ENCODE data around the gene LGSN.
"Not testable (repeated sequence)": the region's sequence is repeated elsewhere in the genome, so short reads cannot be mapped to it uniquely, and the experiment has no call there.

The LGSN gene

GRCh38 chr6:63319939-63320338 lies at the start of gene LGSN:
Gene LGSN (minus strand): TSS chr6:63319983. CDS start chr6:63319943, 40 bp downstream.
- Histone ChIP-seq H3K4me1 (ENCODE audit: insufficient read depth, low read length) (no peaks in the 10 kb centered on the region), H3K36me3 (ENCODE audit: insufficient read depth, low read length) (no peaks in the 10 kb centered on the region), H3K4me3 (ENCODE audit: low read depth in 1 of 2, low read length in 2 of 2) (no peak within 1 kb of the TSS), H3K9me3 (ENCODE audit: low read length) (no peaks in the 10 kb centered on the region), H3K27ac (ENCODE audit: low read depth, low read length) (no peak within 1 kb of the TSS), H3K27me3 (ENCODE audit: control insufficient read depth in 1 of 2, insufficient read depth in 2 of 2, low read length in 2 of 2) (no peaks in the 10 kb centered on the region), H3K9ac (ENCODE audit: low read length) (no peak within 1 kb of the TSS)

- Histone ChIP-seq H3K27ac (ENCODE audit: low read depth, low read length) (no peak overlapping the region), H3K4me3 (ENCODE audit: low read depth in 1 of 2, low read length in 2 of 2) (no peak overlapping the region), H3K9me3 (ENCODE audit: low read length) (no peaks in the 10 kb centered on the region), H3K4me1 (ENCODE audit: insufficient read depth, low read length) (no peaks in the 10 kb centered on the region), H3K9ac (ENCODE audit: low read length) (no peak overlapping the region), H3K27me3 (ENCODE audit: control insufficient read depth in 1 of 2, insufficient read depth in 2 of 2, low read length in 2 of 2) (no peaks in the 10 kb centered on the region), H3K36me3 (ENCODE audit: insufficient read depth, low read length) (no peaks in the 10 kb centered on the region)
These were observed 48.6 kb upstream of the LGSN start for GRCh38 chr6:63368347-63368746.

GRCh38 chr6:63362500-63363120 lies 42.8 kb upstream of the LGSN start:
- H3K4me3 ChIP-seq (ENCODE audit: low read depth in 1 of 2, low read length in 2 of 2); H3K9ac ChIP-seq (ENCODE audit: low read length); H3K36me3 ChIP-seq (ENCODE audit: insufficient read depth, low read length); H3K27ac ChIP-seq (ENCODE audit: low read depth, low read length); H3K4me1 ChIP-seq (ENCODE audit: insufficient read depth, low read length); H3K27me3 ChIP-seq (ENCODE audit: control insufficient read depth in 1 of 2, insufficient read depth in 2 of 2, low read length in 2 of 2); H3K9me3 ChIP-seq (ENCODE audit: low read length): not testable (repeated sequence)

GRCh38 chr6:63357384-63357783 lies 37.6 kb upstream of the LGSN start:
- H3K4me3 ChIP-seq (ENCODE audit: low read depth in 1 of 2, low read length in 2 of 2); H3K27ac ChIP-seq (ENCODE audit: low read depth, low read length); H3K4me1 ChIP-seq (ENCODE audit: insufficient read depth, low read length); H3K36me3 ChIP-seq (ENCODE audit: insufficient read depth, low read length); H3K9ac ChIP-seq (ENCODE audit: low read length); H3K27me3 ChIP-seq (ENCODE audit: control insufficient read depth in 1 of 2, insufficient read depth in 2 of 2, low read length in 2 of 2); H3K9me3 ChIP-seq (ENCODE audit: low read length): not testable (repeated sequence)

GRCh38 chr6:63355632-63356031 lies 35.8 kb upstream of the LGSN start:
- Histone ChIP-seq H3K27me3 (ENCODE audit: control insufficient read depth in 1 of 2, insufficient read depth in 2 of 2, low read length in 2 of 2) (no peaks in the 10 kb centered on the region), H3K27ac (ENCODE audit: low read depth, low read length) (no peak overlapping the region), H3K9ac (ENCODE audit: low read length) (no peak overlapping the region), H3K4me1 (ENCODE audit: insufficient read depth, low read length) (no peaks in the 10 kb centered on the region), H3K36me3 (ENCODE audit: insufficient read depth, low read length) (no peaks in the 10 kb centered on the region), H3K4me3 (ENCODE audit: low read depth in 1 of 2, low read length in 2 of 2) (no peak overlapping the region), H3K9me3 (ENCODE audit: low read length) (no peaks in the 10 kb centered on the region)

GRCh38 chr6:63353286-63353630 lies 33.5 kb upstream of the LGSN start:
- Histone ChIP-seq H3K27me3 (ENCODE audit: control insufficient read depth in 1 of 2, insufficient read depth in 2 of 2, low read length in 2 of 2) (no peaks in the 10 kb centered on the region), H3K9me3 (ENCODE audit: low read length) (no peaks in the 10 kb centered on the region), H3K9ac (ENCODE audit: low read length) (no peak overlapping the region), H3K4me1 (ENCODE audit: insufficient read depth, low read length) (no peaks in the 10 kb centered on the region), H3K36me3 (ENCODE audit: insufficient read depth, low read length) (no peaks in the 10 kb centered on the region), H3K4me3 (ENCODE audit: low read depth in 1 of 2, low read length in 2 of 2) (no peak overlapping the region), H3K27ac (ENCODE audit: low read depth, low read length) (no peak overlapping the region)

- Histone ChIP-seq H3K36me3 (ENCODE audit: insufficient read depth, low read length) (no peaks in the 10 kb centered on the region), H3K4me1 (ENCODE audit: insufficient read depth, low read length) (no peaks in the 10 kb centered on the region), H3K4me3 (ENCODE audit: low read depth in 1 of 2, low read length in 2 of 2) (no peak overlapping the region), H3K9me3 (ENCODE audit: low read length) (no peaks in the 10 kb centered on the region), H3K9ac (ENCODE audit: low read length) (no peak overlapping the region), H3K27ac (ENCODE audit: low read depth, low read length) (no peak overlapping the region), H3K27me3 (ENCODE audit: control insufficient read depth in 1 of 2, insufficient read depth in 2 of 2, low read length in 2 of 2) (no peaks in the 10 kb centered on the region)
These were observed 32.9 kb upstream of the LGSN start for GRCh38 chr6:63352544-63353285.

GRCh38 chr6:63352069-63352543 lies 32.3 kb upstream of the LGSN start:
- no peaks in the 10 kb centered on the region for H3K9me3 ChIP-seq (ENCODE audit: low read length)
- H3K27ac ChIP-seq (ENCODE audit: low read depth, low read length), result no peak overlapping the region
- H3K4me1 ChIP-seq (ENCODE audit: insufficient read depth, low read length), result no peaks in the 10 kb centered on the region
- H3K4me3 ChIP-seq (ENCODE audit: low read depth in 1 of 2, low read length in 2 of 2), result no peak overlapping the region
- no peak overlapping the region for H3K9ac ChIP-seq (ENCODE audit: low read length)
- no peaks in the 10 kb centered on the region for H3K36me3 ChIP-seq (ENCODE audit: insufficient read depth, low read length)
- H3K27me3 ChIP-seq (ENCODE audit: control insufficient read depth in 1 of 2, insufficient read depth in 2 of 2, low read length in 2 of 2), result no peaks in the 10 kb centered on the region

- Histone ChIP-seq H3K4me1 (ENCODE audit: insufficient read depth, low read length) (no peaks in the 10 kb centered on the region), H3K9ac (ENCODE audit: low read length) (no peak overlapping the region), H3K9me3 (ENCODE audit: low read length) (no peaks in the 10 kb centered on the region), H3K27me3 (ENCODE audit: control insufficient read depth in 1 of 2, insufficient read depth in 2 of 2, low read length in 2 of 2) (no peaks in the 10 kb centered on the region), H3K36me3 (ENCODE audit: insufficient read depth, low read length) (no peaks in the 10 kb centered on the region), H3K27ac (ENCODE audit: low read depth, low read length) (no peak overlapping the region), H3K4me3 (ENCODE audit: low read depth in 1 of 2, low read length in 2 of 2) (no peak overlapping the region)
These were observed 29.6 kb upstream of the LGSN start for GRCh38 chr6:63349401-63349800.

- H3K4me3 ChIP-seq (ENCODE audit: low read depth in 1 of 2, low read length in 2 of 2), result no peak overlapping the region
These were observed 29.1 kb upstream of the LGSN start for GRCh38 chr6:63348836-63349235.

GRCh38 chr6:63347599-63347998 lies 27.8 kb upstream of the LGSN start:
- H3K9me3 ChIP-seq (ENCODE audit: low read length), result no peaks in the 10 kb centered on the region
- no peak overlapping the region for H3K9ac ChIP-seq (ENCODE audit: low read length)
- H3K36me3 ChIP-seq (ENCODE audit: insufficient read depth, low read length), result no peaks in the 10 kb centered on the region
- no peak overlapping the region for H3K4me3 ChIP-seq (ENCODE audit: low read depth in 1 of 2, low read length in 2 of 2)
- H3K27ac ChIP-seq (ENCODE audit: low read depth, low read length), result no peak overlapping the region
- H3K4me1 ChIP-seq (ENCODE audit: insufficient read depth, low read length), result no peaks in the 10 kb centered on the region
- no peaks in the 10 kb centered on the region for H3K27me3 ChIP-seq (ENCODE audit: control insufficient read depth in 1 of 2, insufficient read depth in 2 of 2, low read length in 2 of 2)

More at GRCh38 chr6:63348836-63349235, 29.1 kb upstream of the LGSN start:
- no peaks in the 10 kb centered on the region for H3K36me3 ChIP-seq (ENCODE audit: insufficient read depth, low read length)
- no peaks in the 10 kb centered on the region for H3K27me3 ChIP-seq (ENCODE audit: control insufficient read depth in 1 of 2, insufficient read depth in 2 of 2, low read length in 2 of 2)
- no peak overlapping the region for H3K27ac ChIP-seq (ENCODE audit: low read depth, low read length)
- H3K9ac ChIP-seq (ENCODE audit: low read length), result no peak overlapping the region
- H3K4me1 ChIP-seq (ENCODE audit: insufficient read depth, low read length), result no peaks in the 10 kb centered on the region
- no peaks in the 10 kb centered on the region for H3K9me3 ChIP-seq (ENCODE audit: low read length)
